Stimulated activated memory B cell treated with anti-CD40 and anti-IgM and Interleukin-4, amounts not matched to agents 10 μg/mL and 1 μg/mL and 100 μg/mL, for 72 hours (primary cell): ENCODE results near the gene FBLN5.

Source experiments
- ATAC-seq: fragments of 150-1000 bp; cut with Tn5 transposase; 2 replicates; pipeline ENCODE4 v1.10.0; 2021
- H3K27ac Mint-ChIP-seq: one replicate; pipeline ENCODE4 v1.8.0; 2022; ENCODE audit warnings: mild to moderate bottlenecking, mixed read lengths
- H3K27me3 Mint-ChIP-seq: one replicate; pipeline ENCODE4 v1.8.0; 2022; ENCODE audit warnings: mixed read lengths
- H3K36me3 Mint-ChIP-seq: one replicate; pipeline ENCODE4 v1.8.0; 2022; ENCODE audit warnings: mixed read lengths
- H3K4me1 Mint-ChIP-seq: one replicate; pipeline ENCODE4 v1.8.0; 2022; ENCODE audit warnings: mixed read lengths
- H3K4me3 Mint-ChIP-seq: one replicate; pipeline ENCODE4 v1.8.0; 2022; ENCODE audit warnings: mild to moderate bottlenecking, moderate library complexity, mixed read lengths
- H3K9me3 Mint-ChIP-seq: one replicate; pipeline ENCODE4 v1.8.0; 2022; ENCODE audit warnings: mixed read lengths

FBLN5 gene

GRCh38 chr14:91947475-91948184 lies at the start of gene FBLN5:
Gene FBLN5 (minus strand): TSS chr14:91947694. CDS start chr14:91947229, 465 bp downstream.
- H3K36me3 Mint-ChIP-seq: no peaks in the 10 kb centered on the region
- no peak within 1 kb of the TSS for H3K27ac Mint-ChIP-seq
- ATAC-seq: peak; percentile 54
- peak within 1 kb of the TSS; percentile 78 for H3K4me3 Mint-ChIP-seq
- peaks cover 12% of the 10 kb centered on the region for H3K4me1 Mint-ChIP-seq
- H3K27me3 Mint-ChIP-seq: peaks cover 64% of the 10 kb centered on the region
- H3K9me3 Mint-ChIP-seq: no peaks in the 10 kb centered on the region

- Mint-ChIP-seq H3K27me3 (no peaks in the 10 kb centered on the region), H3K4me1 (peaks cover 16% of the 10 kb centered on the region), H3K36me3 (peaks cover 43% of the 10 kb centered on the region), H3K27ac (peak overlapping the region; percentile 43), H3K4me3 (no peak overlapping the region), H3K9me3 (no peaks in the 10 kb centered on the region)
- ATAC-seq: no peak
These were observed 49.5 kb upstream of the FBLN5 start for GRCh38 chr14:91996948-91997371.

- H3K4me1 Mint-ChIP-seq: no peaks in the 10 kb centered on the region
- H3K36me3 Mint-ChIP-seq: peaks cover 77% of the 10 kb centered on the region
- ATAC-seq: no peak
- no peaks in the 10 kb centered on the region for H3K9me3 Mint-ChIP-seq
- no peak overlapping the region for H3K4me3 Mint-ChIP-seq
- H3K27me3 Mint-ChIP-seq: no peaks in the 10 kb centered on the region
- H3K27ac Mint-ChIP-seq: no peak overlapping the region
These were observed 39.7 kb upstream of the FBLN5 start for GRCh38 chr14:91987192-91987591.

GRCh38 chr14:91985521-91986255 lies 38.2 kb upstream of the FBLN5 start:
- Mint-ChIP-seq H3K36me3 (peaks cover 72% of the 10 kb centered on the region), H3K4me1 (no peaks in the 10 kb centered on the region), H3K27ac (no peak overlapping the region), H3K27me3 (no peaks in the 10 kb centered on the region), H3K9me3 (no peaks in the 10 kb centered on the region), H3K4me3 (no peak overlapping the region)
- no peak for ATAC-seq

- peaks cover 5% of the 10 kb centered on the region for H3K4me1 Mint-ChIP-seq
- H3K27ac Mint-ChIP-seq: no peak overlapping the region
- H3K36me3 Mint-ChIP-seq: peaks cover 72% of the 10 kb centered on the region
- H3K27me3 Mint-ChIP-seq: no peaks in the 10 kb centered on the region
- H3K9me3 Mint-ChIP-seq: no peaks in the 10 kb centered on the region
- no peak overlapping the region for H3K4me3 Mint-ChIP-seq
- no peak for ATAC-seq
These were observed 37.5 kb upstream of the FBLN5 start for GRCh38 chr14:91985008-91985407.

- no peak for ATAC-seq
- peaks cover 67% of the 10 kb centered on the region for H3K36me3 Mint-ChIP-seq
- H3K4me3 Mint-ChIP-seq: no peak overlapping the region
- H3K27ac Mint-ChIP-seq: no peak overlapping the region
- no peaks in the 10 kb centered on the region for H3K9me3 Mint-ChIP-seq
- H3K27me3 Mint-ChIP-seq: no peaks in the 10 kb centered on the region
- H3K4me1 Mint-ChIP-seq: peaks cover 5% of the 10 kb centered on the region
These were observed 36.1 kb upstream of the FBLN5 start for GRCh38 chr14:91983588-91983987.

GRCh38 chr14:91980157-91980556 lies 32.7 kb upstream of the FBLN5 start:
- peak; percentile 86 for ATAC-seq
- H3K27me3 Mint-ChIP-seq: no peaks in the 10 kb centered on the region
- no peak overlapping the region for H3K4me3 Mint-ChIP-seq
- H3K27ac Mint-ChIP-seq: no peak overlapping the region
- peaks cover 52% of the 10 kb centered on the region for H3K36me3 Mint-ChIP-seq
- H3K9me3 Mint-ChIP-seq: no peaks in the 10 kb centered on the region
- peaks cover 5% of the 10 kb centered on the region for H3K4me1 Mint-ChIP-seq

- no peaks in the 10 kb centered on the region for H3K9me3 Mint-ChIP-seq
- H3K27ac Mint-ChIP-seq: no peak overlapping the region
- H3K4me3 Mint-ChIP-seq: no peak overlapping the region
These were observed 30.4 kb upstream of the FBLN5 start for GRCh38 chr14:91977884-91978283.

GRCh38 chr14:91975763-91976162 lies 28.3 kb upstream of the FBLN5 start:
- Mint-ChIP-seq H3K4me3 (no peak overlapping the region), H3K27me3 (no peaks in the 10 kb centered on the region), H3K9me3 (no peaks in the 10 kb centered on the region), H3K27ac (no peak overlapping the region), H3K36me3 (peaks cover 40% of the 10 kb centered on the region), H3K4me1 (peaks cover 5% of the 10 kb centered on the region)
- ATAC-seq: no peak

More at GRCh38 chr14:91977884-91978283, 30.4 kb upstream of the FBLN5 start:
- peaks cover 38% of the 10 kb centered on the region for H3K36me3 Mint-ChIP-seq
- H3K27me3 Mint-ChIP-seq: no peaks in the 10 kb centered on the region
- ATAC-seq: no peak
- H3K4me1 Mint-ChIP-seq: peaks cover 5% of the 10 kb centered on the region

GRCh38 chr14:91971188-91971778 lies 23.8 kb upstream of the FBLN5 start:
- no peaks in the 10 kb centered on the region for H3K27me3 Mint-ChIP-seq
- H3K27ac Mint-ChIP-seq: no peak overlapping the region
- no peak overlapping the region for H3K4me3 Mint-ChIP-seq

GRCh38 chr14:91968280-91968679 lies 20.8 kb upstream of the FBLN5 start:
- Mint-ChIP-seq H3K27ac (peak overlapping the region; percentile 61), H3K36me3 (peaks cover 31% of the 10 kb centered on the region), H3K4me3 (no peak overlapping the region), H3K9me3 (no peaks in the 10 kb centered on the region), H3K27me3 (no peaks in the 10 kb centered on the region), H3K4me1 (peaks cover 7% of the 10 kb centered on the region)
- no peak for ATAC-seq

More at GRCh38 chr14:91971188-91971778, 23.8 kb upstream of the FBLN5 start:
- Mint-ChIP-seq H3K9me3 (no peaks in the 10 kb centered on the region), H3K36me3 (peaks cover 39% of the 10 kb centered on the region), H3K4me1 (peaks cover 7% of the 10 kb centered on the region)
- no peak for ATAC-seq

- Mint-ChIP-seq H3K4me1 (peaks cover 7% of the 10 kb centered on the region), H3K27ac (no peak overlapping the region), H3K9me3 (no peaks in the 10 kb centered on the region), H3K36me3 (peaks cover 14% of the 10 kb centered on the region), H3K27me3 (no peaks in the 10 kb centered on the region), H3K4me3 (no peak overlapping the region)
- no peak for ATAC-seq
These were observed 17.2 kb upstream of the FBLN5 start for GRCh38 chr14:91964724-91965123.

GRCh38 chr14:91964011-91964410 lies 16.5 kb upstream of the FBLN5 start:
- no peaks in the 10 kb centered on the region for H3K9me3 Mint-ChIP-seq
- peaks cover 8% of the 10 kb centered on the region for H3K36me3 Mint-ChIP-seq
- ATAC-seq: no peak
- H3K27me3 Mint-ChIP-seq: no peaks in the 10 kb centered on the region
- H3K27ac Mint-ChIP-seq: no peak overlapping the region
- H3K4me1 Mint-ChIP-seq: peaks cover 7% of the 10 kb centered on the region
- no peak overlapping the region for H3K4me3 Mint-ChIP-seq

- H3K4me3 Mint-ChIP-seq: no peak overlapping the region
- H3K36me3 Mint-ChIP-seq: peaks cover 2% of the 10 kb centered on the region
- H3K27ac Mint-ChIP-seq: no peak overlapping the region
- H3K4me1 Mint-ChIP-seq: peaks cover 2% of the 10 kb centered on the region
- no peaks in the 10 kb centered on the region for H3K9me3 Mint-ChIP-seq
- no peak for ATAC-seq
- no peaks in the 10 kb centered on the region for H3K27me3 Mint-ChIP-seq
These were observed 16.0 kb upstream of the FBLN5 start for GRCh38 chr14:91963465-91963864.

GRCh38 chr14:91961297-91962220 lies 14.1 kb upstream of the FBLN5 start:
- H3K4me1 Mint-ChIP-seq: no peaks in the 10 kb centered on the region
- peaks cover 15% of the 10 kb centered on the region for H3K27me3 Mint-ChIP-seq
- H3K27ac Mint-ChIP-seq: no peak overlapping the region
- no peaks in the 10 kb centered on the region for H3K36me3 Mint-ChIP-seq
- no peak overlapping the region for H3K4me3 Mint-ChIP-seq
- ATAC-seq: no peak
- H3K9me3 Mint-ChIP-seq: no peaks in the 10 kb centered on the region
